HL-60 (cell line): Measurements from ENCODE around the gene GARRE1.

Source experiments
- POLR2AphosphoS5 ChIP-seq: IDR thresholded peaks from 2 replicates; pipeline ENCODE4 v1.6.1; 2012; ENCODE audit warnings: low read depth
- SPI1 ChIP-seq: IDR thresholded peaks from 2 replicates; pipeline ENCODE4 v1.6.1; 2012; ENCODE audit warnings: low read depth, mild to moderate bottlenecking, borderline replicate concordance
- TF ChIP-seq, protein P1 (sequence below): IDR thresholded peaks from one replicate; pipeline ENCODE4 v1.5.1; 2011; ENCODE audit warnings: low read length, control low read depth, inconsistent platforms; ENCODE audit not compliant: insufficient read depth

DNA sequence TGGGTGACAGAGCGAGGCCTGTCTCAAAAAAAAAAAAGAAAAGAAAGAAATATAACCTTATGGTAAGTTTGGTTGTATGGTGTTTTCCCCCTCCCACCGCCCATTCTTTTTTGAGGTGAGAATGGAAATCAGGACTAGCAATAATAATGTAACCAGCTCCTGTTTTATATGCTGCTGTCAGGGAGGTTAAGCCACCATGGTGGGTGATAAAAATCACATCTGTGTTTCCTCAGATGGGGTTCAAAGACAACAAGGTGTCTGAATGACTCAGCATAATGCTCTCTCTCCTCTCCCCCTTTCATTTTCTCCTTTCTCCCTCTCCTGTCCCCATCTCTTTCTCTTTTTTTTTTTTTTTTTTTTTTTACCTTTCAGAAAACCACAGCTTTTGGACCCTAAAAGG, 28.3 kb upstream of the GARRE1 start:
- TF ChIP-seq, protein P1, sequence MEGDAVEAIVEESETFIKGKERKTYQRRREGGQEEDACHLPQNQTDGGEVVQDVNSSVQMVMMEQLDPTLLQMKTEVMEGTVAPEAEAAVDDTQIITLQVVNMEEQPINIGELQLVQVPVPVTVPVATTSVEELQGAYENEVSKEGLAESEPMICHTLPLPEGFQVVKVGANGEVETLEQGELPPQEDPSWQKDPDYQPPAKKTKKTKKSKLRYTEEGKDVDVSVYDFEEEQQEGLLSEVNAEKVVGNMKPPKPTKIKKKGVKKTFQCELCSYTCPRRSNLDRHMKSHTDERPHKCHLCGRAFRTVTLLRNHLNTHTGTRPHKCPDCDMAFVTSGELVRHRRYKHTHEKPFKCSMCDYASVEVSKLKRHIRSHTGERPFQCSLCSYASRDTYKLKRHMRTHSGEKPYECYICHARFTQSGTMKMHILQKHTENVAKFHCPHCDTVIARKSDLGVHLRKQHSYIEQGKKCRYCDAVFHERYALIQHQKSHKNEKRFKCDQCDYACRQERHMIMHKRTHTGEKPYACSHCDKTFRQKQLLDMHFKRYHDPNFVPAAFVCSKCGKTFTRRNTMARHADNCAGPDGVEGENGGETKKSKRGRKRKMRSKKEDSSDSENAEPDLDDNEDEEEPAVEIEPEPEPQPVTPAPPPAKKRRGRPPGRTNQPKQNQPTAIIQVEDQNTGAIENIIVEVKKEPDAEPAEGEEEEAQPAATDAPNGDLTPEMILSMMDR: no peak
- no peak for TF ChIP-seq POLR2AphosphoS5
- TF ChIP-seq SPI1: no peak
